ENCODE measurements around the gene TPX2. TPM values are rescaled to one million over a fixed set of nuclear protein-coding genes. Genes with fewer than 3 reads are reported as not detected.

The TPX2 gene
- total and polyA plus RNA-seq, 2 donors (not counting 1 experiment from before 2014, with no cell fraction given), result 0.30 to 0.31 TPM

DNA sequence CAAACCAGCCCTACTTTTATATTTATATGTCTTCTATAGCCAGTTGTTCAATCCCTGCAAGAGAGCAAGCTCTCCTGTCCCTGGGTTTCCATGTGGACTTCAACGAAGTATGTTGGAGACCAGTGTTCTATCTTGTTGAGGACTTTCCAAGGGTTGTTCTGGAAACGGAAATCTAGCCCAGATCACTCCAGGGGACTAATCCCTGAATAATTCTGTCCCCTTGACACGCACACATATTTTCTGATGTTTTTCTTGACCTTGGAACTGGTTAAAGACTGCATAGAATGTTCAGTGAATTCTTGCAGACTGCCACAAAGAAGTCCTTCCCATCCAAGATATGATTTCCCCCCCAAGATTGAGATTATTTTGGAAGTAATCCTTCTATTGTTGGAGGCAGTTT lies 70.6 kb downstream of the TPX2 start:
- POLR2A ChIA-PET, result no interaction called here
- Mint-ChIP-seq H3K4me3 (no peak overlapping the region), H3K27ac (no peak overlapping the region), H3K9me3 (ENCODE audit: insufficient read depth) (no peaks in the 10 kb centered on the region), H3K4me1 (peaks cover 20% of the 10 kb centered on the region), H3K27me3 (no peaks in the 10 kb centered on the region)
- Histone ChIP-seq H2AFZ (ENCODE audit: insufficient read depth, low read depth, low read length, poor library complexity, severe bottlenecking) (no peak overlapping the region), H3K9me3 (ENCODE audit: control extremely low read depth in 1 of 3, control insufficient read depth in 2 of 3, insufficient read depth in 1 of 3, low read length in 2 of 3) (no peaks in the 10 kb centered on the region), H3K27ac (ENCODE audit: low read length in 2 of 2) (no peak overlapping the region), H3K36me3 (replicated peaks in 1 of 2; ENCODE audit: control extremely low read depth in 1 of 2, control insufficient read depth in 1 of 2, extremely low read depth in 1 of 2, insufficient read depth in 2 of 2, low read length in 1 of 2) (no peaks in the 10 kb centered on the region), H3K4me2 (replicated peaks; ENCODE audit: low read depth, low read length, poor library complexity, severe bottlenecking) (no peak overlapping the region), H3K4me3 (ENCODE audit: control extremely low read depth in 1 of 5, extremely low read depth in 1 of 5, insufficient read depth in 1 of 5, low read depth in 2 of 5, low read length in 4 of 5) (no peak overlapping the region), H3K4me1 (ENCODE audit: control insufficient read depth in 2 of 2, insufficient read depth in 2 of 2, low read length in 2 of 2) (peaks cover 16 to 28% of the 10 kb centered on the region in 2 donors), H3K79me2 (ENCODE audit: control insufficient read depth, insufficient read depth, low read length) (no peaks in the 10 kb centered on the region), H4K20me1 (ENCODE audit: control insufficient read depth, insufficient read depth, low read length, poor library complexity, severe bottlenecking) (no peaks in the 10 kb centered on the region), H3K9ac (ENCODE audit: low read length) (no peak overlapping the region), H3K27me3 (replicated peaks in 1 of 4; ENCODE audit: control extremely low read depth in 1 of 4, control insufficient read depth in 3 of 4, insufficient read depth in 4 of 4, low read length in 3 of 4) (no peaks in the 10 kb centered on the region)
- no peak for ATAC-seq (ENCODE audit: low read depth)
- WGBS (ENCODE audit: insufficient coverage), result no CpG with 5 or more reads among the region's 3 CpGs
- intact Hi-C loops (cut with micrococcal nuclease), result no loop called here
- CTCF ChIA-PET, result no interaction called here
- no peak for DNase-seq
- TF ChIP-seq, protein P1, sequence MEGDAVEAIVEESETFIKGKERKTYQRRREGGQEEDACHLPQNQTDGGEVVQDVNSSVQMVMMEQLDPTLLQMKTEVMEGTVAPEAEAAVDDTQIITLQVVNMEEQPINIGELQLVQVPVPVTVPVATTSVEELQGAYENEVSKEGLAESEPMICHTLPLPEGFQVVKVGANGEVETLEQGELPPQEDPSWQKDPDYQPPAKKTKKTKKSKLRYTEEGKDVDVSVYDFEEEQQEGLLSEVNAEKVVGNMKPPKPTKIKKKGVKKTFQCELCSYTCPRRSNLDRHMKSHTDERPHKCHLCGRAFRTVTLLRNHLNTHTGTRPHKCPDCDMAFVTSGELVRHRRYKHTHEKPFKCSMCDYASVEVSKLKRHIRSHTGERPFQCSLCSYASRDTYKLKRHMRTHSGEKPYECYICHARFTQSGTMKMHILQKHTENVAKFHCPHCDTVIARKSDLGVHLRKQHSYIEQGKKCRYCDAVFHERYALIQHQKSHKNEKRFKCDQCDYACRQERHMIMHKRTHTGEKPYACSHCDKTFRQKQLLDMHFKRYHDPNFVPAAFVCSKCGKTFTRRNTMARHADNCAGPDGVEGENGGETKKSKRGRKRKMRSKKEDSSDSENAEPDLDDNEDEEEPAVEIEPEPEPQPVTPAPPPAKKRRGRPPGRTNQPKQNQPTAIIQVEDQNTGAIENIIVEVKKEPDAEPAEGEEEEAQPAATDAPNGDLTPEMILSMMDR (IDR thresholded peaks at IDR 0.05), result no peak
- TF ChIP-seq EZH2 (IDR thresholded peaks at IDR 0.05; ENCODE audit: borderline replicate concordance, insufficient read depth, low read depth, low read length, poor library complexity, severe bottlenecking), result no peak

DNA sequence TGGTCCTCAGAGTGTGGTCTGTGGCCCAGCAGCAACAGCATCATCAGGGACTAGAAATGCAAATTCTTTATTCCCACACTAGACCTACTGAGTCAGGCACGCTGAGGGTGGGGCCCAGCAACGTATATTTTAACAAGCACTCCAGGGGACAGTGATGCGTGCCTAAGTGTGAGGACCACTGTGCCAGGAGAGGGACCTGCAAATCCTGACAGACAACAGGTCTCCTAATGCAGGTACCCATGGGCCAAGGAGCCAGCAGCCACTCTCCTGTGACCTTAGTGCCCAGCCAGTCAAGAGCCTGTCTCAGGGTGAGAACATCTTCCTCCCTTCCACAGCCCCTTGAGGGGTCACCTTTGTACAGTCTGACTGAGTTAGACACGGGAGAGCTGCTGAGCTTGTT lies 72.1 kb downstream of the TPX2 start:
- H4K20me1 ChIP-seq (ENCODE audit: control insufficient read depth, insufficient read depth, low read length, poor library complexity, severe bottlenecking), result no peaks in the 10 kb centered on the region
- 84% methylated on average over 3 of the region's 4 CpGs for WGBS (ENCODE audit: insufficient coverage)
- H3K9ac ChIP-seq (ENCODE audit: low read length), result no peak overlapping the region
- H3K27me3 Mint-ChIP-seq, result no peaks in the 10 kb centered on the region
- H3K9me3 ChIP-seq (ENCODE audit: control extremely low read depth in 1 of 3, control insufficient read depth in 2 of 3, insufficient read depth in 1 of 3, low read length in 2 of 3), result no peaks in the 10 kb centered on the region
- H3K4me1 Mint-ChIP-seq, result peaks cover 16% of the 10 kb centered on the region
- ATAC-seq (ENCODE audit: low read depth) (no peak), DNase-seq (no peak)
- no peaks in the 10 kb centered on the region for H3K9me3 Mint-ChIP-seq (ENCODE audit: insufficient read depth)
- H3K4me1 ChIP-seq (ENCODE audit: control insufficient read depth in 2 of 2, insufficient read depth in 2 of 2, low read length in 2 of 2), result peaks cover 12 to 23% of the 10 kb centered on the region in 2 donors
- TF ChIP-seq, protein P1 (IDR thresholded peaks at IDR 0.05), result no peak
- TF ChIP-seq EZH2 (IDR thresholded peaks at IDR 0.05; ENCODE audit: borderline replicate concordance, insufficient read depth, low read depth, low read length, poor library complexity, severe bottlenecking), result no peak
- H3K79me2 ChIP-seq (ENCODE audit: control insufficient read depth, insufficient read depth, low read length), result no peaks in the 10 kb centered on the region
- intact Hi-C loops (cut with micrococcal nuclease), result no loop called here
- ChIA-PET CTCF (no interaction called here), POLR2A (no interaction called here)
- H3K27ac ChIP-seq (ENCODE audit: low read length in 2 of 2), result no peak overlapping the region
- H3K27me3 ChIP-seq (replicated peaks in 1 of 4; ENCODE audit: control extremely low read depth in 1 of 4, control insufficient read depth in 3 of 4, insufficient read depth in 4 of 4, low read length in 3 of 4), result no peaks in the 10 kb centered on the region
- no peaks in the 10 kb centered on the region for H3K36me3 ChIP-seq (replicated peaks in 1 of 2; ENCODE audit: control extremely low read depth in 1 of 2, control insufficient read depth in 1 of 2, extremely low read depth in 1 of 2, insufficient read depth in 2 of 2, low read length in 1 of 2)
- H3K27ac Mint-ChIP-seq, result no peak overlapping the region
- no peak overlapping the region for H2AFZ ChIP-seq (ENCODE audit: insufficient read depth, low read depth, low read length, poor library complexity, severe bottlenecking)
- no peak overlapping the region for H3K4me2 ChIP-seq (replicated peaks; ENCODE audit: low read depth, low read length, poor library complexity, severe bottlenecking)
- H3K4me3 ChIP-seq (ENCODE audit: control extremely low read depth in 1 of 5, extremely low read depth in 1 of 5, insufficient read depth in 1 of 5, low read depth in 2 of 5, low read length in 4 of 5), result no peak overlapping the region
- H3K4me3 Mint-ChIP-seq, result no peak overlapping the region

Measured in B cell (primary cell).